ENCODE data around the gene ACAP2. TPM values are rescaled to one million over a fixed set of nuclear protein-coding genes. Genes with fewer than 3 reads are reported as not detected.

ACAP2 gene
- total and polyA plus RNA-seq, 12 donors, result 4.5 to 54.3 (median 29.8) TPM

GRCh38 chr3:195263925-195264600 is 178.8 kb downstream of the ACAP2 start:
- H3K36me3 ChIP-seq (replicated peaks in 1 of 2), result peaks cover 0 to 6% of the 10 kb centered on the region in 2 donors
- H3K9me3 ChIP-seq (replicated peaks in 1 of 3), result no peaks in the 10 kb centered on the region
- no peak overlapping the region for H3K4me3 ChIP-seq
- TF ChIP-seq POLR2A (IDR thresholded peaks at IDR 0.05), result no peak
- no peak for TF ChIP-seq CTCF (IDR thresholded peaks at IDR 0.05)
- DNase-seq, result no peak
- H3K4me1 ChIP-seq (replicated peaks in 1 of 2), result peaks cover 9 to 19% of the 10 kb centered on the region in 2 donors
- intact Hi-C loops (cut with DNase I), result no loop called here
- no peak overlapping the region for H3K27ac ChIP-seq
- no peaks in the 10 kb centered on the region for H3K27me3 ChIP-seq
- 88 to 94% (median 92%) methylated on average over 9 to 10 of the region's 10 CpGs for WGBS, 4 donors

- no peak overlapping the region for H3K4me3 ChIP-seq
- WGBS, 4 donors, result 78 to 80% (median 79%) methylated on average over 11 of the region's 11 CpGs
- intact Hi-C loops (cut with DNase I), result no loop called here
- H3K9me3 ChIP-seq (replicated peaks in 1 of 3), result no peaks in the 10 kb centered on the region
- peak in 1 of 7 donors; percentile 16 for DNase-seq
- H3K4me1 ChIP-seq (replicated peaks in 1 of 2), result peaks cover 9 to 19% of the 10 kb centered on the region in 2 donors
- H3K36me3 ChIP-seq (replicated peaks in 1 of 2), result peaks cover 0 to 6% of the 10 kb centered on the region in 2 donors
- H3K27me3 ChIP-seq, result no peaks in the 10 kb centered on the region
- no peak overlapping the region for H3K27ac ChIP-seq
- no peak for TF ChIP-seq POLR2A (IDR thresholded peaks at IDR 0.05)
- no peak for TF ChIP-seq CTCF (IDR thresholded peaks at IDR 0.05)
These were observed 179.5 kb downstream of the ACAP2 start for GRCh38 chr3:195263193-195263924.

GRCh38 chr3:195261925-195262324 is 180.9 kb downstream of the ACAP2 start:
- no peak for TF ChIP-seq CTCF (IDR thresholded peaks at IDR 0.05)
- no peak for TF ChIP-seq POLR2A (IDR thresholded peaks at IDR 0.05)
- no peak overlapping the region for H3K4me3 ChIP-seq
- intact Hi-C loops (cut with DNase I), result loop anchor here (2.0 kb wide), 2 partner anchors 579 to 585 kb away; no protein-coding TSS in a partner anchor
- H3K27me3 ChIP-seq, result no peaks in the 10 kb centered on the region
- H3K4me1 ChIP-seq (replicated peaks in 1 of 2), result peaks cover 9 to 24% of the 10 kb centered on the region in 2 donors
- H3K9me3 ChIP-seq (replicated peaks in 1 of 3), result no peaks in the 10 kb centered on the region
- no peak overlapping the region for H3K27ac ChIP-seq
- peaks cover 0 to under 1% of the 10 kb centered on the region in 2 donors for H3K36me3 ChIP-seq (replicated peaks in 1 of 2)
- no peak for DNase-seq
- WGBS, 4 donors, result 96 to 98% (median 98%) methylated on average over 2 of the region's 2 CpGs

- H3K4me3 ChIP-seq, result peak overlapping the region in 2 of 4 donors; percentile 71 to 76
- H3K27ac ChIP-seq, result peak overlapping the region in 2 of 5 donors; percentile 93
- DNase-seq, result peak in 6 of 7 donors; percentile 43 to 78 (median 47)
- H3K4me1 ChIP-seq (replicated peaks in 1 of 2), result peaks cover 9 to 24% of the 10 kb centered on the region in 2 donors
- intact Hi-C loops (cut with DNase I), result loop anchor here (2.0 kb wide), 2 partner anchors 578 to 584 kb away; no protein-coding TSS in a partner anchor
- no peaks in the 10 kb centered on the region for H3K27me3 ChIP-seq
- WGBS, 4 donors, result 9 to 27% (median 15%) methylated on average over 15 to 41 of the region's 41 CpGs
- H3K36me3 ChIP-seq (replicated peaks in 1 of 2), result no peaks in the 10 kb centered on the region
- H3K9me3 ChIP-seq (replicated peaks in 1 of 3), result no peaks in the 10 kb centered on the region
- TF ChIP-seq CTCF (IDR thresholded peaks at IDR 0.05) (no peak), POLR2A (IDR thresholded peaks at IDR 0.05) (peak in 1 of 2 donors; percentile 18)
These were observed 182.4 kb downstream of the ACAP2 start for GRCh38 chr3:195260280-195260905.
